Measurements from ENCODE around the gene GUCA1A.
"Not testable (repeated sequence)": the region's sequence is repeated elsewhere in the genome, so short reads cannot be mapped to it uniquely, and the experiment has no call there.

Gene GUCA1A

DNA sequence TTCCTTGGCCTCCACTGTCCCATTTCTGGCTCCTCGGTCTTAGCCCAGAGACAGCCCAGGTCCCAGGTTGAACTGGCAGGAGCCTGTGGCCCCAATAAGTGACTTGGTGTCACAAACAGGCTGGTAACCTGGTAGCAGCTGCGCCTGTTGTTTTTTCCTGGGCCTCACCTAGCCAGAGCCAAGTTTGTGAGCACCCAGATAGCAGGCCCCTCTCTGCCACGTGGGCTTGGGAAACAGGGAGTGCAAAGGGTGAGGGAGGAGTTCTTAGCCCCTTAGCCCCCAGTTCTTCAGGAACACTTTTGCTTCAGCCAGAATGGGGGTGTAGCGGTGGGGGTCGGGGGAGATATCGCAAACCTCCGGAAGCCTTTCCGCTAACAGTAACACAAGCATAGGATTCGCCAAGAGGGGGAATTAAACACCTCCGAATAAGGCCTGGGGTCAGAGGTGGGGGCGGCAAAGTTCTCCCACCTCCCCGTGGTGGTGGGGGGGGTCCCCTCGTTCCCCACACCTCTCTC, 31.5 kb upstream of the GUCA1A start:
- no peak for DNase-seq (ENCODE audit: low read depth, low spot score)
- no peak overlapping the region for H3K4me3 ChIP-seq (ENCODE audit: low read length)

DNA sequence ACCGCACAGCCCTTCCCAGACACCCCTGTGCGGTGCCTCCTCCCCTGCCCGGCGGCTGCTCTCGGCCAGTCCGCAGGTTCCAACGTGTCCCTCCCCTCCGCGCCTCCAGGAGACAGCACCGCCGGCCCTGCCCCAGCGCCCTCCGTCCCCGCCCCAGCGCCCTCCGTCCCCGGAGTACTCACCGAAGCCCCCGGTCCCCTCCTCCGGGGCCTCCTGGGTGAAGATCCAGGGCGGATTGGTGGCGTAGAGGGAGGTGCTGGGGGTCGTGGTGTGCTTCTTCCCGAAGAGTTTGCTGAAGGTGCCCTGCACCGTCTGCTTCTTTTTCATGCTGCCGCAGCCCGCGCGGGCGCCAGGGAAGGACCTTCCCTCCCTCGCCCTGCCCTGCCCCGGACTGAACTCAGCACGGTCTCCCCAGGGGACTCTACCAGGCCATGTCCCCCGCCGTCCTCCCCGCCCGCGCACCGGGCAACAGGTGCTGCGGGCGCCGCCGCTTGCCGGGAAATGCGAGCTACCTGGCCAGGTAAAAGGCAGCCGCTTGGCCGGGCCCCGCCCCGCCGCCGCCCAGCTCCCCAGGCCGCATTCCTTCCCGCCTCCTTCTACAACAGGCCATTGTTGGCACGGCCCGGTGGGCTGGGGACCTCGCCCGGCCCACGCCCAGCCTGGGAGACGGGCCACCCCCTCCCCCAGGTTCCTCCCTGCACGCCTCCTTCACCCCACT, 30.9 kb upstream of the GUCA1A start, which contains the start of gene C6orf132:
TSS of gene C6orf132 (minus strand) at position 503 of the 718 bp plus-strand sequence. CDS start at position 327, 176 bp downstream.
- H3K4me3 ChIP-seq (ENCODE audit: low read length): no peak within 1 kb of the TSS
- DNase-seq (ENCODE audit: low read depth, low spot score): no peak

DNA sequence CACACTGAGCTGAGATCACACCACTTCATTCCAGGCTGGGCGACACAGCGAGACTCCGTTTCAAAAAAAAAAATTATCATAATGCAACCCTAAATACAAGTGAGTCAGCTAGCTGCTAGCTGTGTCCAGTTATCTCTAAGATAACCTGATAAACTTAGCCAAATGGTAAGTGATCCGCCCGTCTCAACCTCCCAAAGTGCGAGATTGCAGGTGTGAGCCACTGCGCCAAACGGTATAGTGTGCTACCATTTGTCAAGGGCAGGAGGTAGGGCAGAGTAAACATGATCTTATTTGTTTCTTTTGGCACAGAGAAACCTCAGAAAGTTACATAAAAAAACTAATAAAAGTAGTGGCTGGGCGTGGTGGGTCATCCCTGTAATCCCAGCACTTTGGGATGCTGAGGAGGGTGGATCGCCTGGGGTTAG, 26.0 kb upstream of the GUCA1A start:
- no peak overlapping the region for H3K4me3 ChIP-seq (ENCODE audit: low read length)
- DNase-seq (ENCODE audit: low read depth, low spot score): no peak

- DNase-seq (ENCODE audit: low read depth, low spot score): no peak
- no peak overlapping the region for H3K4me3 ChIP-seq (ENCODE audit: low read length)
Measured at GRCh38 chr6:42148058-42148457, 25.1 kb upstream of the GUCA1A start.

GRCh38 chr6:42150254-42150653, 22.9 kb upstream of the GUCA1A start:
- no peak overlapping the region for H3K4me3 ChIP-seq (ENCODE audit: low read length)
- no peak for DNase-seq (ENCODE audit: low read depth, low spot score)

- no peak overlapping the region for H3K4me3 ChIP-seq (ENCODE audit: low read length)
- no peak for DNase-seq (ENCODE audit: low read depth, low spot score)
Measured at GRCh38 chr6:42152024-42152423, 21.1 kb upstream of the GUCA1A start.

GRCh38 chr6:42152528-42153213, 20.5 kb upstream of the GUCA1A start:
- H3K4me3 ChIP-seq (ENCODE audit: low read length); DNase-seq (ENCODE audit: low read depth, low spot score): not testable (repeated sequence)

DNA sequence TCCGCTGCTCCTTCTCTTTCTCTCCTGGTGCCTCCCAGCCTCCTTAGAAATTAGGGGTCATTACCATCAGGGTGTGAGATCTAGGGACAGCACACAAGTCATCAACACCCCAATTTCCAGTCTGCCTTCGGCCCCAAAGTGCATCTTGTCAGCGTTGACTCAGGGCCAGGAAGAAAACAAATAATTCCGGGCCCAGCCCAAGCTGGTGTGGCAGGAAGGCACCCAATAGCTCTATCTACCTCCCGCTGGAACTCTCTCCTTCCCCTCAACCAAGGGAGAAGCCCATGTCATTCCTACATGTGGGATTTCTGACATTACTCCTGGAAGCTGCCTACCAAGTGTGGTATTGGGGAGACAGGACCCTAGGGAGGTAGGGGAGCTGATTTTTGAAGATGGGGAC, 19.2 kb upstream of the GUCA1A start:
- DNase-seq (ENCODE audit: low read depth, low spot score): no peak
- H3K4me3 ChIP-seq (ENCODE audit: low read length): no peak overlapping the region

- DNase-seq (ENCODE audit: low read depth, low spot score): no peak
- no peak overlapping the region for H3K4me3 ChIP-seq (ENCODE audit: low read length)
Measured at GRCh38 chr6:42154461-42155209, 18.5 kb upstream of the GUCA1A start.

DNA sequence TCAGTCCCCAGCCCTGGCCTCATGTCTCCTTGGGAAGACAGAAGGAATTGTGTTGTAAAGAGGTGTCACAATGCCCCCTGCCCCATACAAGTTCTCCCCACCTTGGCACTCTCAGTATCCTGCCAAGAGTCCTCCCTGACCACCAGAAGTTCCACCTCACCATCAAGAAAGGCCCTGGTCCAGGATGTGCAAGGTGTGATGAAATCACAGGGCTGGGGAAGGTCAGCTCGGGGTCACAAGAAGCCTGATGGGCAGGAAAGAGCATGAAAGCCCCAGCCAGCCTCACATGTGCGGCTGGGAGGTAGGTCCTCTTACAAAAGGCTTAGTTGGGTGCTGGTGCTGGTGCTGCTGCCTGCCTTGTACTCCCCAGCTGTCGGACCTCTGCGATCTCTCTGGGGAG, 17.9 kb upstream of the GUCA1A start:
- H3K4me3 ChIP-seq (ENCODE audit: low read length): no peak overlapping the region
- no peak for DNase-seq (ENCODE audit: low read depth, low spot score)

GRCh38 chr6:42156638-42157037, 16.5 kb upstream of the GUCA1A start:
- no peak for DNase-seq (ENCODE audit: low read depth, low spot score)
- H3K4me3 ChIP-seq (ENCODE audit: low read length): no peak overlapping the region

DNA sequence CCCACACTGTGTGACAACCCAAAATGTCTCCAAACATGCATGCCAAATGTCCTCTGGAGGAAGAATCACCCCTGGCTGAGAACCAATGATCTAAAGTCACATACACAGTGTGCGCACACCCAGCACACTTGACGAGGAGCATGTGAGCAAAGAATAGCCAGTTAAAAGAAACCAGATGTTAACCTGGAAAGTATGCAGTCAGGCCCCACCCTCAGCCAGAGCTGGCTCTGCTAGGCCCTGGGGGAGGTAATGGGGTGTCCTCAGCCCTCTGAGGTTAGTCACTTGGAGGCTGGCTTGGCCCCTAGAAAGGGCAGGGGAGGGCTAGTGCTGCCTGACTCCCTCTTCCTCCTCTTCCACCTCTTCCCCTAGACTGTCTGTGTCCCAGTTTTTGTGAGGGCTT, 15.2 kb upstream of the GUCA1A start:
- no peak for DNase-seq (ENCODE audit: low read depth, low spot score)

GRCh38 chr6:42158631-42159030, 14.5 kb upstream of the GUCA1A start:
- DNase-seq (ENCODE audit: low read depth, low spot score): no peak
- no peak overlapping the region for H3K4me3 ChIP-seq (ENCODE audit: low read length)

More for the DNA sequence above, 15.2 kb upstream of the GUCA1A start:
- H3K4me3 ChIP-seq (ENCODE audit: low read length): no peak overlapping the region

DNA sequence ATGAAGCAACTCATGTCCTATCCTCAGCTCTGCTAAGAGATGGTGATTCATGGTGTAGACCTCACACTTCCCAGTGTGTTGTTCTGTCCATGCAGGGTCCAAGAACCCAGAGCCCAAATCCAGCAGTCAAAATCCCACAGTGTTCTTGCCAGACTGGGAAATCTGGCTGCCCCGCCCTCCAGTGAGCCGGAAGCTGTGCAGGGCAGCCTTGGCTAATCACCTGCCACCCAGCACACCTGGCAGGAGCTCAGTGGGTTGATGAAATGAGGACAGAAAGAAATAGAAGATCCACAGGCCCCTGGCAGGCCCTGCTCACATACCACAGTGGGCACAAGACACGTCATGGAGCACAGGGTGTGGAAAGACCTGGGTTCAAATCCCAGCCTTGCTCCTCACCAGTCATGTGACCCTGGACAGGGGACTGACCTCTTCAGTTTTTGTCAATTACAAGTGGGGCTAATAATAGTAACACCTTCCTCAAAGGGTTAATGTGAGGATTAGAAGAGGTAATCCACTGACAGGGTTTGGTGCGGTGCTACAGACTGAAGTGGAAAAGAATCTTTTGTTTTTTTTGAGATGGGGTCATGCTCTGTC, 13.6 kb upstream of the GUCA1A start:
- H3K4me3 ChIP-seq (ENCODE audit: low read length): no peak overlapping the region
- DNase-seq (ENCODE audit: low read depth, low spot score): no peak

DNA sequence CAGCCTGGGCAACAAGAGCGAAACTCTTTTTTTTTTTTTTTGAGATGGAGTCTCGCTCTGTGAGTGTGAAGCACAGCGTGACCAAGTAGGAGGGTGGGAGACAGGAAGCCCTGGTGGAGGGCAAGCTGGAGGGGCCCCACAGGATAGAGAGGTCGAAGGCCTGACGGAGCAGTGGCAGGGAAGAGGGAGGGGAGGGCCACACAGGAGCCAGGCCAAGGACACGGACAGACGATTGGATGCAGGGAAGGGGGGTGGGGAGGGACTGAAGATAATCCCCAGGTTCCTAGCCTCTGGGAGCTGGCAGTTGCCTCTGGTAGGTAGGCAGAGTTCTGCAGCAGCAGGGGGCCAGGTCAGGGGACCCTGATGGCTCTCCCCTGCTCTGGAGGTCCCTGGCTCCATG, 10.8 kb upstream of the GUCA1A start:
- DNase-seq (ENCODE audit: low read depth, low spot score): no peak
- no peak overlapping the region for H3K4me3 ChIP-seq (ENCODE audit: low read length)

DNA sequence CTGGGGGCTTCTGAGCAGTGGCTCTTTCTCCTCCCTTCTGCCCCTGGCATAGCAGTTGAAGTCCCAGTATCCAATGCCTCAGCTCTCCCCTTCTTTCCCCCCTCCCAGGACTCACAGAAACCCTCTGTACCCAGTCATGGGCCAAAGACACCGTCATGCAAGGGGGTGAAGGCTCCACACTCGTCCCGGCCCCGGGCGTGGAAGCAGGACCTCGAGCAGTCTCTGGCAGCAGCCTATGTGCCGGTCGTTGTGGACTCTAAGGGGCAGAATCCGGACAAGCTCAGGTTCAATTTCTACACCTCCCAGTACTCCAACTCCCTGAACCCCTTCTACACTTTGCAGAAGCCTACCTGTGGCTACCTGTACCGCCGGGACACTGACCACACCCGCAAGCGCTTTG, 10.4 kb upstream of the GUCA1A start:
- H3K4me3 ChIP-seq (ENCODE audit: low read length): no peak overlapping the region
- no peak for DNase-seq (ENCODE audit: low read depth, low spot score)

DNA sequence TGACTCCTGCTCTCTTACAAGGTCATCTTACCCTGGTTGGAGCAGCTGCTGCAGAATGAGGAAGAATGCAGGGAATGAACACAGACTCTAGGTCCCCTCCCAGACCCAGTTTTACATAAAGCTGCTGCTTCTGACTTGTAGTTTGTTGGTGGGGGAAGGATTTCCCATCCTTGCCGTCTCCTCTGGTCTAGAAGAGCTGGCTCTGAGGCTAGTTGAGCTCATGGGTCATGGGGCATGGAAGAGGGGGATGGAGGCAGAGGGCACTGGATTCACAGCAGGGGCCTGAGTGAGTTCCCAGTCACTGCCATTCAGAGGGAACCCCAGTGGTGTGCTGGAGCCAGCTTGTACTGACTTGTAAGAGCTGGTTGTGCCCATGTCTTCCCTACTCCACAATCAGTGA, 9.2 kb upstream of the GUCA1A start:
- DNase-seq (ENCODE audit: low read depth, low spot score): no peak
- no peak overlapping the region for H3K4me3 ChIP-seq (ENCODE audit: low read length)

DNA sequence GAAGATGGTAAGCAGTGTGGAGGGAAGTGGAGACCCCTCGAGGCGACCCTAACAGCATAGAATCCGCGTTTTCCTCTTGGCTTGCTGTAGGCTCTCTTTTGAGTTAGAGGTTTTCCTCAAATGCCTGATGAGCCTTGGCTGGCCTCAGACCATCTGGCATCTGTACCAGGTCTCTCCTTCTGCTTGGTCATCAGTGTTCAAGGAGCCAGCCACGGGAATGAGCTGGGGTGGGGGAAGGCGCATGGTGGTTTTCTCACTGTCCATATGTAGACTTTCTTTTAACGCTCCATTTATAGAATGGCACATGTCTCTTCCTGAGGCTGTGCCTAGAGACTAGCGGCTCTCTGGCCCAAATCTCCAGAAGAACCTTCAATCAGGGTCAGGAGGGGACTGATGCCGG, 8.1 kb upstream of the GUCA1A start:
- DNase-seq (ENCODE audit: low read depth, low spot score): no peak
- H3K4me3 ChIP-seq (ENCODE audit: low read length): no peak overlapping the region

- no peak overlapping the region for H3K4me3 ChIP-seq (ENCODE audit: low read length)
- DNase-seq (ENCODE audit: low read depth, low spot score): peak; percentile 66
Measured at GRCh38 chr6:42166444-42167141, 6.6 kb upstream of the GUCA1A start.

Measured in Jurkat, Clone E6-1 (cell line).